ENCODE data around the gene FBLN1.
A peak's percentile ranks its signal among the peaks of the same experiment; 100 is the strongest.

FBLN1 gene

GRCh38 chr22:45550416-45550815, 47.7 kb downstream of the FBLN1 start:
- POLR2A ChIA-PET, result interaction anchor here (0.8 kb wide), 1 partner anchor 47 kb away, joined by 3 read pairs; no protein-coding TSS in a partner anchor

GRCh38 chr22:45550891-45551290, 48.2 kb downstream of the FBLN1 start:
- DNase-seq (ENCODE audit: low read depth, low spot score), result no peak
- no peak overlapping the region for H3K4me3 ChIP-seq (ENCODE audit: low read depth, low read length)
- CTCF ChIA-PET, result interaction anchor here (0.7 to 7.9 kb wide), 9 partner anchors 9 to 305 kb away, joined by 3 to 286 read pairs (median 43); no protein-coding TSS in a partner anchor
- TF ChIP-seq CTCF (IDR thresholded peaks at IDR 0.05; ENCODE audit: insufficient read depth, low read length, missing control alignments), result no peak
- POLR2A ChIA-PET, result no interaction called here

More at GRCh38 chr22:45550416-45550815, 47.7 kb downstream of the FBLN1 start:
- no peak for TF ChIP-seq CTCF (IDR thresholded peaks at IDR 0.05; ENCODE audit: insufficient read depth, low read length, missing control alignments)
- no peak overlapping the region for H3K4me3 ChIP-seq (ENCODE audit: low read depth, low read length)
- DNase-seq (ENCODE audit: low read depth, low spot score), result no peak
- CTCF ChIA-PET, result interaction anchor here (1.0 to 7.9 kb wide), 6 partner anchors 12 to 343 kb away, joined by 3 to 286 read pairs (median 28); no protein-coding TSS in a partner anchor

GRCh38 chr22:45551310-45552016, 48.8 kb downstream of the FBLN1 start:
- TF ChIP-seq CTCF (IDR thresholded peaks at IDR 0.05; ENCODE audit: insufficient read depth, low read length, missing control alignments), result no peak
- ChIA-PET POLR2A (no interaction called here), CTCF (interaction anchor here (0.7 to 7.9 kb wide), 16 partner anchors 9 to 450 kb away, joined by 3 to 286 read pairs (median 13); partner anchors contain the start of gene FBLN1)
- H3K4me3 ChIP-seq (ENCODE audit: low read depth, low read length), result no peak overlapping the region
- no peak for DNase-seq (ENCODE audit: low read depth, low spot score)

GRCh38 chr22:45552017-45552411, 49.3 kb downstream of the FBLN1 start:
- no peak overlapping the region for H3K4me3 ChIP-seq (ENCODE audit: low read depth, low read length)
- CTCF ChIA-PET, result interaction anchor here (0.9 to 7.9 kb wide), 22 partner anchors 8 to 450 kb away, joined by 3 to 286 read pairs (median 14); partner anchors contain the start of gene FBLN1
- POLR2A ChIA-PET, result no interaction called here
- no peak for DNase-seq (ENCODE audit: low read depth, low spot score)
- TF ChIP-seq CTCF (IDR thresholded peaks at IDR 0.05; ENCODE audit: insufficient read depth, low read length, missing control alignments), result no peak

- CTCF ChIA-PET, result interaction anchor here (0.7 to 7.9 kb wide), 33 partner anchors 8 to 451 kb away, joined by 3 to 286 read pairs (median 5); partner anchors contain the start of gene FBLN1
- no peak overlapping the region for H3K4me3 ChIP-seq (ENCODE audit: low read depth, low read length)
- peak; percentile 46 for TF ChIP-seq CTCF (IDR thresholded peaks at IDR 0.05; ENCODE audit: insufficient read depth, low read length, missing control alignments)
- DNase-seq (ENCODE audit: low read depth, low spot score), result peak; percentile 49
- POLR2A ChIA-PET, result interaction anchor here (1.1 kb wide), 1 partner anchor 99 kb away, joined by 3 read pairs; no protein-coding TSS in a partner anchor
These were observed 50.1 kb downstream of the FBLN1 start for GRCh38 chr22:45552580-45553350.

All from AG04449 (cell line).